ENCODE data around the gene OLR1. TPM values are rescaled to one million over a fixed set of nuclear protein-coding genes. Genes with fewer than 3 reads are reported as not detected.
"Not testable (repeated sequence)": the region's sequence is repeated elsewhere in the genome, so short reads cannot be mapped to it uniquely, and the experiment has no call there.

Gene OLR1
- total RNA-seq, 4 donors from 2014 or later = 2.7 TPM; not detected in 3

DNA sequence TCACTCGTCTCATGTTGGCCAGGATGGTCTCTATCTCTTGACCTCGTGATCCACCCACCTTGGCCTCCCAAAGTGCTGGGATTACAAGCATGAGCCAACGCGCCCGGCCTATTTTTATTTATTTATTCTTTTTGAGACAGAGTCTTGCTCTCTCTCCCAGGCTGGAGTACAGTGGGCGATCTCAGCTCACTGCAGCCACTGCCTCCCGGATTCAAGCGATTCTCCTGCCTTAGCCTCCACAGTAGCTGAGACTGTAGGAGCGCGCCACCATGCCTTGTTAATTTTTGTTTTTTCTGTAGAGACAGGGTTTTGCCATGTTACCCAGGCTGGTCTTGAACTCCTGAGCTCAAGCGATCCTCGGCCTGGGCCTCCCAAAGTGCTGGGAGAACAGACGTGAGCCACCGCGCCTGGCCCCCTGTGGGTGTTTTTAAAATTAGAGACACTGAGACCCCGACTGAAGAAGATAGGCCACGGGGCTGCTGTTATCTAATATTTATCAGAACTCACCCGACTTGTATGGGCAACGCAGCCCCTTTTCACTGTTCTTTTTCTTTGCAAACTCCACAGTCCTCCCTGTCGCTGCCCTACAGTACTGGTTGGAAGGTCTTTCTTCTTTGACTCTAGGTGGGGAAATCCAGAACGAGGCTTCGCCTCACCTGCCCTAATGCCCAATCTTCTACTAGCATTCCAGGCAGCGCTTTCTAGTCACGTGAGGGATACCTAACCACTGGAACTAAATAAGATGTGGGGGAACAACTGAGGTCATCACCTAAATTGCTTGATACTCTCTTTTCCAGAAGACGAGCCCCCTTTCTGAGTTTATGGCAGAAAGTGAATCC, 39.4 kb upstream of the OLR1 start:
- intact Hi-C loops (cut with DNase I) = no loop called here
- H3K27me3 ChIP-seq = no peaks in the 10 kb centered on the region
- peak overlapping the region; percentile 94 to 100 (median 99) for H3K27ac ChIP-seq
- no peak for TF ChIP-seq POLR2A (IDR thresholded peaks at IDR 0.05)
- TF ChIP-seq, protein P1, sequence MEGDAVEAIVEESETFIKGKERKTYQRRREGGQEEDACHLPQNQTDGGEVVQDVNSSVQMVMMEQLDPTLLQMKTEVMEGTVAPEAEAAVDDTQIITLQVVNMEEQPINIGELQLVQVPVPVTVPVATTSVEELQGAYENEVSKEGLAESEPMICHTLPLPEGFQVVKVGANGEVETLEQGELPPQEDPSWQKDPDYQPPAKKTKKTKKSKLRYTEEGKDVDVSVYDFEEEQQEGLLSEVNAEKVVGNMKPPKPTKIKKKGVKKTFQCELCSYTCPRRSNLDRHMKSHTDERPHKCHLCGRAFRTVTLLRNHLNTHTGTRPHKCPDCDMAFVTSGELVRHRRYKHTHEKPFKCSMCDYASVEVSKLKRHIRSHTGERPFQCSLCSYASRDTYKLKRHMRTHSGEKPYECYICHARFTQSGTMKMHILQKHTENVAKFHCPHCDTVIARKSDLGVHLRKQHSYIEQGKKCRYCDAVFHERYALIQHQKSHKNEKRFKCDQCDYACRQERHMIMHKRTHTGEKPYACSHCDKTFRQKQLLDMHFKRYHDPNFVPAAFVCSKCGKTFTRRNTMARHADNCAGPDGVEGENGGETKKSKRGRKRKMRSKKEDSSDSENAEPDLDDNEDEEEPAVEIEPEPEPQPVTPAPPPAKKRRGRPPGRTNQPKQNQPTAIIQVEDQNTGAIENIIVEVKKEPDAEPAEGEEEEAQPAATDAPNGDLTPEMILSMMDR (IDR thresholded peaks at IDR 0.05) = no peak
- peaks cover 3 to 33% (median 9%) of the 10 kb centered on the region in 3 donors for H3K4me1 ChIP-seq
- 87 to 92% methylated on average over 22 to 25 of the region's 25 CpGs for WGBS, 2 donors
- no peaks in the 10 kb centered on the region for H3K9me3 ChIP-seq
- H3K4me3 ChIP-seq = peak overlapping the region in 3 of 4 donors; percentile 82 to 88 (median 87)
- no peak for DNase-seq
- no peaks in the 10 kb centered on the region for H3K36me3 ChIP-seq

DNA sequence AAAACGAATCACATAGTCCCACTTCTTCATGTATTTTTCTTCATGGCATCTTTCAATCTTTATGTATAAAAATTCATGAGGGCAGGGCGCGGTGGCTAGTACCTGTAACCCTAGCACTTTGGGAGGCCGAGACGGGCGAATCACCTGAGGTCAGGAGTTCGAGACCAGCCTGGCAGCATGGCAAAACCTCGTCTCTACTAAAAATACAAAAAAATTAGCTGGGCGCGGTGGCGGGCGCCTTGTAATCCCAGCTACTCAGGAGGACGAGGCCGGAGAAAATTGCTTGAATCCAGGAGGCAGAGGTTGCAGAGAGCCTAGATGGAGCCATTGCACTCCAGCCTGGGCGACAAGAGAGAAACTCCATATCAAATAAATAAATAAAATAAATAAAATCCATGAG, 38.3 kb upstream of the OLR1 start:
- intact Hi-C loops (cut with DNase I) = no loop called here
- no peaks in the 10 kb centered on the region for H3K9me3 ChIP-seq
- no peak for TF ChIP-seq POLR2A (IDR thresholded peaks at IDR 0.05)
- TF ChIP-seq, protein P1 (IDR thresholded peaks at IDR 0.05) = no peak
- 89 to 90% methylated on average over 15 of the region's 15 CpGs for WGBS, 2 donors
- no peaks in the 10 kb centered on the region for H3K27me3 ChIP-seq
- no peak overlapping the region for H3K4me3 ChIP-seq
- no peak for DNase-seq
- no peak overlapping the region for H3K27ac ChIP-seq
- H3K36me3 ChIP-seq = no peaks in the 10 kb centered on the region
- H3K4me1 ChIP-seq = peaks cover 3 to 23% (median 9%) of the 10 kb centered on the region in 3 donors

DNA sequence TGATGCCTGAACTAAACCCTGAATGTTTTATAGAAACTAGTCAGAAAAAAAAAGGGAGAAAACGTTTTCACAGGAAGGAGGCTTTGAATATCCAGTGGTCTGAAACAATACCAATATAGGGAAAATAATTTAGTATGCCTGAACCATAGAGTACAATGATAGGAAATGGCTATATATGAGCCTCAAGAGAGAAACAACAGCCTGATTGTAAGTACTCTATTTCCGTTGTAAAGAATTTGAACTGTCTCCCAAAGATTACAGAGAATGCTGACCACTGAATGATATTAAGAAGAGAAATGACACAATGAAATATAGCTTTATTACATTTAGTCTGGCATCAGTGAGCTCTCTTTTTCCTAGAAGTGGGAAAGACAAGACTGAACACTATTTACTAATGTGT, 35.2 kb upstream of the OLR1 start:
- intact Hi-C loops (cut with DNase I) = no loop called here
- H3K36me3 ChIP-seq = no peaks in the 10 kb centered on the region
- 22 to 28% methylated on average over 2 of the region's 2 CpGs for WGBS, 2 donors

DNA sequence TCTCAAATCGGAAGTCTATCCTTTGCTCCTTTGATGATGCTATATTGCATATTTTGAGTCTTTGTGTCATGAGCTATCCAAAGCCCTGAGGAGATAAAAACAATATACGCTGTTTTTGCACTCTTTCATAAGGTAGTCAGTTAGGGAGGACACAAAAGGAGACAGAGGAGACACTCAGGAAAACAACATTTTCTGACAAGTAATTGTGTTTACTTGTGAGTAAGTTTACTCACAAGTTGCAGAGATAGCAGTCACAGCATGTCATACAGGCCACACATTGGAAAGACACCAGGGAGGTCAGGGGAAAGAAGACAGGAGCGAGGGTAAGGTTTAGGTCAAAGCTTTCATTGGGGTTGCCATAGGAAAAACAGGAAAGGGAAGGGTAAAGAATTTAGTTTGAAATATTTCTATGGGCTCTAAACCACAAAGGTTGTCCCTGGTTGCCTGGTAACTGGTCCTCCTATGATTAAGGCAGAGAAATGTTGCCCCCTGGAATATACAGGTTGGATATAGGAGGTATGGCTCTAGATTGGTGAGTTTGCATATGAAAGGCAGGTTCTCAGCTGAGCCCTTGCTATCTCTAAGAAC, 33.4 kb upstream of the OLR1 start:
- no peak for DNase-seq
- 71 to 90% methylated on average over 3 of the region's 3 CpGs for WGBS, 2 donors
- no peak overlapping the region for H3K4me3 ChIP-seq
- H3K9me3 ChIP-seq = no peaks in the 10 kb centered on the region
- H3K27me3 ChIP-seq = no peaks in the 10 kb centered on the region
- intact Hi-C loops (cut with DNase I) = no loop called here
- H3K4me1 ChIP-seq = no peaks in the 10 kb centered on the region
- H3K36me3 ChIP-seq = no peaks in the 10 kb centered on the region
- no peak overlapping the region for H3K27ac ChIP-seq
- no peak for TF ChIP-seq POLR2A (IDR thresholded peaks at IDR 0.05)
- TF ChIP-seq, protein P1 (IDR thresholded peaks at IDR 0.05) = no peak

More for the DNA sequence above, 35.2 kb upstream of the OLR1 start:
- no peak for TF ChIP-seq POLR2A (IDR thresholded peaks at IDR 0.05)
- TF ChIP-seq, protein P1 (IDR thresholded peaks at IDR 0.05) = no peak
- H3K9me3 ChIP-seq = no peaks in the 10 kb centered on the region
- H3K4me1 ChIP-seq = peaks cover 0 to 7% (median 3%) of the 10 kb centered on the region in 3 donors
- no peak overlapping the region for H3K27ac ChIP-seq
- no peaks in the 10 kb centered on the region for H3K27me3 ChIP-seq
- no peak for DNase-seq
- H3K4me3 ChIP-seq = no peak overlapping the region

DNA sequence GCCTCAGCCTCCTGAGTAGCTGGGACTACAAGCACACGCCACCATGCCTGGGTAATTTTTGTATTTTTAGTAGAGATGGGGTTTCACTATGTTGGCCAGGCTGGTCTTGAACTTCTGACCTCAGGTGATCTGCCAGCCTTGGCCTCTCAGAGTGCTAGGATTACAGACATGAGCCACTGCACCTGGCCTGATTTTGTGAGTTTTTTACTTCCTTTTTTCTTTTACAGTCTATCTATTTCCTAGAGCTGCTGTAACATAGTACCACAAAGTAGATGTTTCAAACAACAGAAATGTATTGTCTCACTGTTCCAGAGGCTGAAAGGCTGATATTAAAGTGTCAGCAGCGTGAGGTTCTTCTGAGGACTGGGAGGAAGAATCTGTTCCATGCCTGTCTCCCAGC, 32.6 kb upstream of the OLR1 start:
- H3K4me3 ChIP-seq; H3K36me3 ChIP-seq; H3K4me1 ChIP-seq; H3K27ac ChIP-seq; DNase-seq; H3K9me3 ChIP-seq; H3K27me3 ChIP-seq; intact Hi-C loops (cut with DNase I): not testable (repeated sequence)
- 89 to 95% methylated on average over 2 of the region's 2 CpGs for WGBS, 2 donors

Measured in esophagus squamous epithelium (tissue), 5 donors.